ENCODE measurements around the gene VDAC2. TPM values are rescaled to one million over a fixed set of nuclear protein-coding genes. Genes with fewer than 3 reads are reported as not detected.
"Not testable (repeated sequence)": the region's sequence is repeated elsewhere in the genome, so short reads cannot be mapped to it uniquely, and the experiment has no call there.

Gene VDAC2
- total RNA-seq, 1 donor from 2014 or later = 161 TPM

GRCh38 chr10:75181073-75181472 is 29.5 kb upstream of the VDAC2 start:
- no peak for DNase-seq (ENCODE audit: low spot score)
- no peaks in the 10 kb centered on the region for H3K27me3 Mint-ChIP-seq (ENCODE audit: low read depth)
- H3K4me1 Mint-ChIP-seq (ENCODE audit: low read depth) = peaks cover 24% of the 10 kb centered on the region
- no peak overlapping the region for H3K4me3 Mint-ChIP-seq (ENCODE audit: unreplicated experiment)
- TF ChIP-seq CTCF (IDR thresholded peaks at IDR 0.05) = no peak
- peaks cover 6% of the 10 kb centered on the region for H3K36me3 Mint-ChIP-seq (ENCODE audit: low read depth)
- no peaks in the 10 kb centered on the region for H3K9me3 Mint-ChIP-seq (ENCODE audit: low read depth)
- H3K27ac Mint-ChIP-seq (ENCODE audit: unreplicated experiment) = no peak overlapping the region

GRCh38 chr10:75186310-75186709 is 24.3 kb upstream of the VDAC2 start:
- DNase-seq (ENCODE audit: low spot score) = no peak
- no peaks in the 10 kb centered on the region for H3K9me3 Mint-ChIP-seq (ENCODE audit: low read depth)
- H3K27ac Mint-ChIP-seq (ENCODE audit: unreplicated experiment) = no peak overlapping the region
- TF ChIP-seq CTCF (IDR thresholded peaks at IDR 0.05) = no peak
- H3K4me3 Mint-ChIP-seq (ENCODE audit: unreplicated experiment) = no peak overlapping the region
- H3K27me3 Mint-ChIP-seq (ENCODE audit: low read depth) = no peaks in the 10 kb centered on the region
- H3K4me1 Mint-ChIP-seq (ENCODE audit: low read depth) = peaks cover 6% of the 10 kb centered on the region
- H3K36me3 Mint-ChIP-seq (ENCODE audit: low read depth) = peaks cover 3% of the 10 kb centered on the region

GRCh38 chr10:75187961-75188426 is 22.6 kb upstream of the VDAC2 start:
- TF ChIP-seq CTCF (IDR thresholded peaks at IDR 0.05) = peak; percentile 83
- Mint-ChIP-seq H3K4me1 (ENCODE audit: low read depth) (peaks cover 10% of the 10 kb centered on the region), H3K4me3 (ENCODE audit: unreplicated experiment) (no peak overlapping the region), H3K36me3 (ENCODE audit: low read depth) (peaks cover 2% of the 10 kb centered on the region), H3K9me3 (ENCODE audit: low read depth) (no peaks in the 10 kb centered on the region), H3K27ac (ENCODE audit: unreplicated experiment) (no peak overlapping the region), H3K27me3 (ENCODE audit: low read depth) (no peaks in the 10 kb centered on the region)
- DNase-seq (ENCODE audit: low spot score) = no peak

GRCh38 chr10:75188522-75188921 is 22.1 kb upstream of the VDAC2 start:
- not testable (repeated sequence) for H3K4me1 Mint-ChIP-seq (ENCODE audit: low read depth); H3K36me3 Mint-ChIP-seq (ENCODE audit: low read depth); H3K4me3 Mint-ChIP-seq (ENCODE audit: unreplicated experiment); H3K27me3 Mint-ChIP-seq (ENCODE audit: low read depth); H3K27ac Mint-ChIP-seq (ENCODE audit: unreplicated experiment); DNase-seq (ENCODE audit: low spot score); H3K9me3 Mint-ChIP-seq (ENCODE audit: low read depth)

- no peak for DNase-seq (ENCODE audit: low spot score)
- no peak for TF ChIP-seq CTCF (IDR thresholded peaks at IDR 0.05)
- no peaks in the 10 kb centered on the region for H3K36me3 Mint-ChIP-seq (ENCODE audit: low read depth)
- no peak overlapping the region for H3K4me3 Mint-ChIP-seq (ENCODE audit: unreplicated experiment)
- no peaks in the 10 kb centered on the region for H3K27me3 Mint-ChIP-seq (ENCODE audit: low read depth)
- H3K27ac Mint-ChIP-seq (ENCODE audit: unreplicated experiment) = no peak overlapping the region
- peaks cover 10% of the 10 kb centered on the region for H3K4me1 Mint-ChIP-seq (ENCODE audit: low read depth)
- no peaks in the 10 kb centered on the region for H3K9me3 Mint-ChIP-seq (ENCODE audit: low read depth)
These were observed 21.1 kb upstream of the VDAC2 start for GRCh38 chr10:75189266-75190096.
